DOHH2 (cell line): ENCODE measurements around the gene APH1B.
"Not testable (repeated sequence)": the region's sequence is repeated elsewhere in the genome, so short reads cannot be mapped to it uniquely, and the experiment has no call there.

Experiments used
- H3F3A ChIP-seq: fragments of 200-600 bp; sonication (generic), shearing (Covaris generic); 2 replicates; pipeline ENCODE4 v1.6.0; 2016; ENCODE audit warnings: antibody characterized with exemption, mild to moderate bottlenecking; ENCODE audit not compliant: control insufficient read depth, insufficient read depth
- H3K27ac ChIP-seq: fragments of 200-600 bp; sonication (generic); 2 replicates; pipeline ENCODE4 v1.5.1; 2014; ENCODE audit warnings: low read depth, mild to moderate bottlenecking, low read length, moderate library complexity
- H3K27me3 ChIP-seq: fragments of 200-600 bp; sonication (generic); 2 replicates; pipeline ENCODE4 v1.6.1; 2014; ENCODE audit warnings: mild to moderate bottlenecking, low read length, mixed read lengths; ENCODE audit not compliant: control insufficient read depth
- H3K36me3 ChIP-seq: fragments of 200-600 bp; sonication (generic); 2 replicates; pipeline ENCODE4 v1.6.1; 2014; ENCODE audit warnings: mild to moderate bottlenecking, low read length, moderate library complexity, mixed read lengths; ENCODE audit not compliant: control insufficient read depth
- H3K4me1 ChIP-seq: fragments of 200-600 bp; sonication (generic); 2 replicates; pipeline ENCODE4 v1.6.1; 2014; ENCODE audit warnings: mild to moderate bottlenecking, low read length, mixed read lengths; ENCODE audit not compliant: control insufficient read depth
- H3K4me2 ChIP-seq: fragments of 200-600 bp; sonication (generic); 2 replicates; pipeline ENCODE4 v1.6.0; 2014; ENCODE audit warnings: mild to moderate bottlenecking, low read length, moderate library complexity
- H3K4me3 ChIP-seq: fragments of 200-600 bp; sonication (generic); 2 replicates; pipeline ENCODE4 v1.5.1; 2014; ENCODE audit warnings: mild to moderate bottlenecking, low read length, mixed read lengths
- H3K79me2 ChIP-seq: fragments of 200-600 bp; sonication (generic); 2 replicates; pipeline ENCODE4 v1.6.1; 2014; ENCODE audit warnings: mild to moderate bottlenecking, low read length, mixed read lengths; ENCODE audit not compliant: control insufficient read depth
- H3K9me2 ChIP-seq: fragments of 200-600 bp; sonication (generic); replicated peaks from 2 replicates; pipeline ENCODE4 v1.6.1; 2014; ENCODE audit warnings: mild to moderate bottlenecking, low read length, mixed read lengths; ENCODE audit not compliant: control insufficient read depth
- H3K9me3 ChIP-seq: fragments of 200-600 bp; sonication (generic); 2 replicates; pipeline ENCODE4 v1.6.1; 2014; ENCODE audit warnings: antibody characterized with exemption, low read length, mixed read lengths; ENCODE audit not compliant: control insufficient read depth, insufficient read depth
- H4K20me1 ChIP-seq: fragments of 200-600 bp; sonication (generic); 2 replicates; pipeline ENCODE4 v1.6.0; 2014; ENCODE audit warnings: low read depth, mild to moderate bottlenecking, antibody characterized with exemption, low read length, moderate library complexity; ENCODE audit not compliant: control insufficient read depth, insufficient read depth
- EZH2phosphoT487 ChIP-seq: fragments of 200-600 bp; sonication (generic); IDR thresholded peaks from 2 replicates; pipeline ENCODE4 v1.6.1; 2017; ENCODE audit warnings: borderline replicate concordance, mild to moderate bottlenecking, antibody characterized with exemption, low read length, moderate library complexity, mixed read lengths
- TF ChIP-seq, protein P1 (sequence below): fragments of 200-600 bp; sonication (generic); IDR thresholded peaks from one replicate; pipeline ENCODE4 v1.5.1; 2014; ENCODE audit warnings: antibody characterized with exemption, mild to moderate bottlenecking, low read depth, low read length; ENCODE audit not compliant: poor library complexity, severe bottlenecking

Gene APH1B

DNA sequence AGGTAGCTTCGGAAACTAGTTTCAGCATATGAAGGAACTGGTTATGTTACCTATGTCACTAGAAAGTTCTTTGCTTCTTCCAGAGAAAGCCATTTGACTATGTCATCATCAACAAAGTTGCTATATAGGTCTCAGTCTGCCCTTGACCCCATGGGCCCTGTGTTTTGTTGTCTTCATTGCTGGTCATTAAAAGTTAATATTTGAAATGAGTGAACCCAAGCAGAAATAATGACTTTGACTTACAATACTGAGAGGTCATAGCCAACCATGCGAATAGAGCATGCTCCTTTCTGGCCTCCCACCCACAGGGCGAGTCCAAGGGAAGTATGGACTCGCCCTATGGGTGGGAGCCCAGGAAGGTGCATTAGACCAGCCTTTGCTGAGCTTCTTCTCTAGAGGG is 40.9 kb downstream of the APH1B start:
- no peaks in the 10 kb centered on the region for H3K79me2 ChIP-seq
- TF ChIP-seq EZH2phosphoT487 = no peak
- TF ChIP-seq, protein P1, sequence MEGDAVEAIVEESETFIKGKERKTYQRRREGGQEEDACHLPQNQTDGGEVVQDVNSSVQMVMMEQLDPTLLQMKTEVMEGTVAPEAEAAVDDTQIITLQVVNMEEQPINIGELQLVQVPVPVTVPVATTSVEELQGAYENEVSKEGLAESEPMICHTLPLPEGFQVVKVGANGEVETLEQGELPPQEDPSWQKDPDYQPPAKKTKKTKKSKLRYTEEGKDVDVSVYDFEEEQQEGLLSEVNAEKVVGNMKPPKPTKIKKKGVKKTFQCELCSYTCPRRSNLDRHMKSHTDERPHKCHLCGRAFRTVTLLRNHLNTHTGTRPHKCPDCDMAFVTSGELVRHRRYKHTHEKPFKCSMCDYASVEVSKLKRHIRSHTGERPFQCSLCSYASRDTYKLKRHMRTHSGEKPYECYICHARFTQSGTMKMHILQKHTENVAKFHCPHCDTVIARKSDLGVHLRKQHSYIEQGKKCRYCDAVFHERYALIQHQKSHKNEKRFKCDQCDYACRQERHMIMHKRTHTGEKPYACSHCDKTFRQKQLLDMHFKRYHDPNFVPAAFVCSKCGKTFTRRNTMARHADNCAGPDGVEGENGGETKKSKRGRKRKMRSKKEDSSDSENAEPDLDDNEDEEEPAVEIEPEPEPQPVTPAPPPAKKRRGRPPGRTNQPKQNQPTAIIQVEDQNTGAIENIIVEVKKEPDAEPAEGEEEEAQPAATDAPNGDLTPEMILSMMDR = no peak
- no peak overlapping the region for H3K4me2 ChIP-seq
- no peaks in the 10 kb centered on the region; the same call in 1 of the 2 replicates for H3K4me1 ChIP-seq
- H3F3A ChIP-seq = no peaks in the 10 kb centered on the region
- no peaks in the 10 kb centered on the region for H4K20me1 ChIP-seq
- no peak overlapping the region for H3K4me3 ChIP-seq
- H3K27ac ChIP-seq = no peak overlapping the region
- peaks cover 8% of the 10 kb centered on the region; the same call in 1 of the 2 replicates for H3K27me3 ChIP-seq
- H3K36me3 ChIP-seq = no peaks in the 10 kb centered on the region
- no peaks in the 10 kb centered on the region for H3K9me2 ChIP-seq
- no peaks in the 10 kb centered on the region for H3K9me3 ChIP-seq

DNA sequence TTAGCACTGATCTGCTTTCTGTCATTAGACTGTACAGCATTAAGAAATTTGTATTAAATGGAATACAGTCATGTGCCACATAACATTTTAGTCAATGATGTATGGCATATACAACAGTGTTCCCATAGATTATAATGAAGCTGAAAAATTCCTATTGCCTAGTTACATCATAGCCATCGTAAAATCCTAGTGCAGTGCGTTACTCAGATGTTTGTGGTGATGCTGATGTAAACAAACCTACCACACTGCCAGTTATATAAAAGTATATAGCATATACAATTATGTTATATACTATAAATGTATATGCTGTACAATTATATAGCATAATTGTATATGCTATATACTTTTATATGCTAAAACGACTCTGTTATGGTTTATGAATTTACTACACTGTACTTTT is 41.7 kb downstream of the APH1B start:
- Histone ChIP-seq H3K27ac (no peak overlapping the region), H3K9me2 (no peaks in the 10 kb centered on the region), H3K36me3 (no peaks in the 10 kb centered on the region), H3F3A (no peaks in the 10 kb centered on the region), H4K20me1 (no peaks in the 10 kb centered on the region), H3K27me3 (peaks cover 12% of the 10 kb centered on the region; the same call in 1 of the 2 replicates), H3K79me2 (no peaks in the 10 kb centered on the region), H3K4me2 (no peak overlapping the region), H3K4me1 (no peaks in the 10 kb centered on the region; the same call in 1 of the 2 replicates), H3K4me3 (no peak overlapping the region), H3K9me3 (no peaks in the 10 kb centered on the region)
- TF ChIP-seq, protein P1 = no peak
- TF ChIP-seq EZH2phosphoT487 = no peak

DNA sequence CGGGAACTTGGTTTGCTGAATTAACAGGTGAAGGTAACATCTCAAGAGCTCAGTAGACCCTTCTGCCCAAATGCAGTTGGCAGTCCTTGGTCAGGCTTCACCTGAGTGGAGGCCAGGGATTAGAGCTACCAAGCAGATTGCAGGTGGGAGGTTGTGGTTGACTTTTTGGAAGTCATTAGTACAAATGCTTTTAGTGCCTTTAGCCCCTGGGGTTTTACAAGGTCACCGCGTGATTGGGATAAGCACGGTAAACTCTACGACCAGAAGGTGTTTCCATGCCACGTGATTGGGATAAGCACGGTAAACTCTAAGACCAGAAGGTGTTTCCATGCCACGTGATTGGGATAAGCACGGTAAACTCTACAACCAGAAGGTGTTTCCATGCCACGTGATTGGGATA is 43.0 kb downstream of the APH1B start:
- H3K27ac ChIP-seq, H3K36me3 ChIP-seq, H3K9me3 ChIP-seq, H3K4me2 ChIP-seq, H3F3A ChIP-seq, H4K20me1 ChIP-seq, H3K4me3 ChIP-seq, H3K79me2 ChIP-seq, H3K9me2 ChIP-seq, H3K4me1 ChIP-seq: not testable (repeated sequence)
- peaks cover 12% of the 10 kb centered on the region; the same call in 1 of the 2 replicates for H3K27me3 ChIP-seq

DNA sequence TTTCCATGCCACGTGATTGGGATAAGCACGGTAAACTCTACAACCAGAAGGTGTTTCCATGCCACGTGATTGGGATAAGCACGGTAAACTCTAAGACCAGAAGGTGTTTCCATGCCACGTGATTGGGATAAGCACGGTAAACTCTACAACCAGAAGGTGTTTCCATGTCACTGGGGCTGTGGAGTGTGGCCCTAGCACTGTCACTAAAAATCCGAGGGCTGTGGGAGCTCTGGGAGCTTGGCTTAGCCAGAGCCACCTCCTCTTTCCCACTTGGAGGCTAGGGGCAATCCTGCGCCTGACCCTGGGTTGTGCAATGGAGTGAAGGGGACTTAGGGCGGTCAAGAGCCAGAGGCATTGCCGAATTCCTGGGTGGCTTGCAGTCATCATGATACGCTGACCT is 43.6 kb downstream of the APH1B start:
- H4K20me1 ChIP-seq, H3K4me2 ChIP-seq, H3K79me2 ChIP-seq, H3K27ac ChIP-seq, H3F3A ChIP-seq, H3K9me2 ChIP-seq, H3K36me3 ChIP-seq, H3K4me1 ChIP-seq, H3K9me3 ChIP-seq, H3K4me3 ChIP-seq: not testable (repeated sequence)
- H3K27me3 ChIP-seq = peaks cover 17% of the 10 kb centered on the region; the same call in 1 of the 2 replicates
